SK-N-SH (cell line): ENCODE results near the gene AK2. TPM values are rescaled to one million over a fixed set of nuclear protein-coding genes. Genes with fewer than 3 reads are reported as not detected.

Experiments used
- CTCF ChIA-PET: fragments of 300-600, 350-600 bp; formaldehyde crosslinking; extraction: SDS; loops from one replicate; lab custom pipeline; 2021; lab: Yijun Ruan, JAX
- POLR2A ChIA-PET: fragments of 350-600 bp; sonication (Branson Sonifier 250); formaldehyde crosslinking; extraction: SDS; loops from one replicate; lab custom pipeline; 2020; ENCODE audit warnings: antibody characterized with exemption, inconsistent platforms; lab: Yijun Ruan, JAX
- DNase-seq: peaks from one replicate; pipeline ENCODE4 v3.0.0; 2012
- H2AFZ ChIP-seq: fragments of 200-600 bp; sonication (generic); 2 replicates; pipeline ENCODE4 v1.8.1; 2016; ENCODE audit warnings: antibody characterized with exemption, mild to moderate bottlenecking, low read depth
- H3F3A ChIP-seq: fragments of 200-600 bp; sonication (generic); replicated peaks from 2 replicates; pipeline ENCODE3; 2016; ENCODE audit warnings: antibody characterized with exemption, mild to moderate bottlenecking; ENCODE audit not compliant: insufficient read depth
- H3K27ac ChIP-seq, 2 experiments: fragments of 200-500 bp in 1 of 2; fragments of 200-600 bp in 1 of 2; sonication (Bioruptor generic) in 1 of 2; sonication (generic), shearing (Covaris generic) in 1 of 2; 2 replicates each; pipeline versions ENCODE4 v1.5.1 to v1.6.1; 2014 to 2016; ENCODE audit warnings: low read depth in 2 of 2, inconsistent platforms in 1 of 2, low read length in 1 of 2, mild to moderate bottlenecking in 1 of 2, mixed read lengths in 1 of 2
- H3K27me3 ChIP-seq: fragments of 200-600 bp; sonication (generic), shearing (Covaris generic); 2 replicates; pipeline ENCODE4 v1.6.1; 2016; ENCODE audit warnings: mixed run types; ENCODE audit not compliant: insufficient read depth
- H3K36me3 ChIP-seq, 2 experiments: fragments of 200-500 bp in 1 of 2; fragments of 200-600 bp in 1 of 2; sonication (Bioruptor generic) in 1 of 2; sonication (generic) in 1 of 2; replicated peaks in 1 of 2; 2 replicates each; pipeline versions ENCODE3 to v1.5.1; 2014 to 2016; ENCODE audit warnings: low read length in 1 of 2, mild to moderate bottlenecking in 1 of 2; ENCODE audit not compliant: insufficient read depth in 2 of 2, control insufficient read depth in 1 of 2
- H3K4me1 ChIP-seq, 2 experiments: fragments of 200-500 bp in 1 of 2; fragments of 200-600 bp in 1 of 2; sonication (Bioruptor generic) in 1 of 2; sonication (generic), shearing (Covaris generic) in 1 of 2; 2 replicates each; pipeline versions ENCODE4 v1.5.1 to v1.6.1; 2014 to 2016; ENCODE audit warnings: low read depth in 1 of 2, low read length in 1 of 2, mixed run types in 1 of 2; ENCODE audit not compliant: insufficient read depth in 2 of 2, control insufficient read depth in 1 of 2
- H3K4me2 ChIP-seq: fragments of 200-600 bp; sonication (generic), shearing (Covaris generic); 2 replicates; pipeline ENCODE4 v1.6.1; 2017; ENCODE audit warnings: mixed run types
- H3K4me3 ChIP-seq, 2 experiments: fragments of 200-500 bp in 1 of 2; fragments of 200-600 bp in 1 of 2; sonication (Bioruptor generic) in 1 of 2; sonication (generic), shearing (Covaris generic) in 1 of 2; 2 replicates each; pipeline versions ENCODE4 v1.5.1 to v1.8.1; 2014 to 2016; ENCODE audit warnings: low read depth in 2 of 2, inconsistent platforms in 1 of 2, low read length in 1 of 2, mild to moderate bottlenecking in 1 of 2, mixed read lengths in 1 of 2, moderate library complexity in 1 of 2
- H3K79me2 ChIP-seq: fragments of 200-600 bp; sonication (generic); 2 replicates; pipeline ENCODE4 v1.8.1; 2017; ENCODE audit warnings: mild to moderate bottlenecking; ENCODE audit not compliant: insufficient read depth
- H3K9ac ChIP-seq: fragments of 200-600 bp; sonication (generic); 2 replicates; pipeline ENCODE4 v1.6.1; 2017; ENCODE audit warnings: mixed run types
- H3K9me2 ChIP-seq: fragments of 200-600 bp; sonication (generic); 2 replicates; pipeline ENCODE4 v1.6.1; 2017; ENCODE audit warnings: mixed run types
- H3K9me3 ChIP-seq: fragments of 200-600 bp; sonication (generic); 2 replicates; pipeline ENCODE4 v1.6.1; 2017; ENCODE audit warnings: mixed run types, mild to moderate bottlenecking, moderate library complexity
- H4K20me1 ChIP-seq: fragments of 200-600 bp; sonication (generic); 2 replicates; pipeline ENCODE4 v1.6.1; 2017; ENCODE audit warnings: mild to moderate bottlenecking, mixed run types; ENCODE audit not compliant: insufficient read depth
- CHD2 ChIP-seq: fragments of 150-350 bp; IDR thresholded peaks from 2 replicates; pipeline ENCODE4 v1.6.1; 2018; ENCODE audit warnings: low read length; ENCODE audit not compliant: partially characterized antibody
- ELF1 ChIP-seq: IDR thresholded peaks from 2 replicates; pipeline ENCODE4 v1.4.0; 2012
- FOSL2 ChIP-seq: IDR thresholded peaks from 2 replicates; pipeline ENCODE4 v1.4.0; 2012; ENCODE audit warnings: low read depth, mild to moderate bottlenecking, moderate library complexity, borderline replicate concordance
- FOXJ3 ChIP-seq: sonication (generic); formaldehyde crosslinking; IDR thresholded peaks from 2 replicates; pipeline ENCODE4 v1.5.1; 2020; ENCODE audit warnings: mild to moderate bottlenecking, missing genetic modification reagents
- GABPA ChIP-seq: IDR thresholded peaks from 2 replicates; pipeline ENCODE4 v1.4.0; 2012; ENCODE audit warnings: low read depth, mild to moderate bottlenecking
- JUND ChIP-seq: IDR thresholded peaks from 2 replicates; pipeline ENCODE4 v1.4.0; 2012
- MXI1 ChIP-seq: IDR thresholded peaks from 2 replicates; pipeline ENCODE4 v1.6.1; 2012; ENCODE audit warnings: mild to moderate bottlenecking, low read depth, low read length, improper control_type of control experiment
- NFIC ChIP-seq: IDR thresholded peaks from 2 replicates; pipeline ENCODE4 v1.4.0; 2012; ENCODE audit warnings: borderline replicate concordance
- POLR2AphosphoS5 ChIP-seq: IDR thresholded peaks from 2 replicates; pipeline ENCODE4 v1.6.1; 2012; ENCODE audit warnings: low read depth, low read length
- RAD21 ChIP-seq: IDR thresholded peaks from 2 replicates; pipeline ENCODE4 v1.6.1; 2012; ENCODE audit warnings: mild to moderate bottlenecking, low read length
- RCOR1 ChIP-seq: fragments of 150-350 bp; IDR thresholded peaks from 2 replicates; pipeline ENCODE4 v1.6.1; 2017; ENCODE audit warnings: antibody characterized with exemption, low read length
- SMC3 ChIP-seq: IDR thresholded peaks from 2 replicates; pipeline ENCODE4 v1.6.1; 2012; ENCODE audit warnings: low read depth, low read length, improper control_type of control experiment
- WGBS: methylation state at CpG from one replicate; pipeline ENCODE4 v1.1.6; 2017; ENCODE audit warnings: low lambda C conversion rate; 5-methylcytosine and 5-hydroxymethylcytosine counted together
- polyA plus RNA-seq, 3 experiments: library from polyadenylated mRNA; depleted of rRNA; stranded (reverse); fragments of >200 nt; gene quantifications; 2 replicates each; pipeline ENCODE4 v1.2.3, GENCODE V29; 2012
- TF ChIP-seq, protein P1 (sequence below): fragments of 200-600 bp; sonication (generic); IDR thresholded peaks from 2 replicates; pipeline ENCODE4 v1.6.1; 2017; ENCODE audit warnings: antibody characterized with exemption, mild to moderate bottlenecking, moderate library complexity
- TF ChIP-seq, protein P2 (sequence below): IDR thresholded peaks from 2 replicates; pipeline ENCODE4; 2012
- TF ChIP-seq, protein P3 (sequence below): IDR thresholded peaks from 2 replicates; pipeline ENCODE4 v1.4.0; 2012; ENCODE audit warnings: low read depth, borderline replicate concordance
- TF ChIP-seq, protein P4 (sequence below): IDR thresholded peaks from 2 replicates; pipeline ENCODE4 v1.6.1; 2012; ENCODE audit warnings: mild to moderate bottlenecking, low read depth, low read length, moderate library complexity

The AK2 gene
- polyA plus RNA-seq, 1 of the 3 experiments (the other 2 are of a cell fraction) = 191 TPM

DNA sequence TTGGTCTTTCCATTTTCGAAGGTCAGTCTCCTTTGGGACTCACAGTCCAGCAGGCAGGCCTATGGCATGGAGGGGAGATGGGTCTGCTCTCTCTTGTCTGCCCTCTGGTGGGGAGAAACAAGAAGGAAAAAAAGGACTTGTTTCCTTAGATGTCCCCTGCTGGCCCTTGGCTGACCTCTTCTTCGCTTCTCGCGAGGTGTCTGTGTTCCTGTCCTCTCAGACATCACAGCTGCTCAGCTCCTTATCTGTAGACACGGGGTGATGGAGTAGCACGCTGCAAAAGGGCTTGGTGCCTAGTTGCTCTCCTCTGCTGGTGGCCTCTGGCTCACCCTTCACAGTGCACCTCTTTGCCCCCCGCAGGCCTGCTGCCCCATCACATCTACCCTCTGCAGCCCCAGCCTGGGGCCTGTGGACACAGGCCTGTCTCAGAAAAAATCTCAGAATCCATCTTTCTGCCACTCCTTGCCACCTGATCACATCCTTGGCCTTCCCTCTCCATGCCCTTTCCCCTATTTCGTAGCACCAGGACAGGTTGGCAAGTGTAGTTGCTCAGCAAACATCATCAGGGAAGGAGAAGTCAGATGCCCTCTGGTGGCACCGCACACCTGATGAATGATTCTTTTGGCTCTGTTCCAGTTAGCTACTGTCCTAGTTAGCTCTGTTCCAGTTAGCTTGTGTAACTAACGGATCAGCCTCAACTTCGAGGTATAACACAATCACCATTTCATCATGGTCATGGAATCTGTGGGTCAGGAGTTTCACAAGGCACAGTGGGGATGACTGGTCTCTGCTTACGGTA, 18.7 kb upstream of the AK2 start (continued):
- peak; percentile 81 for TF ChIP-seq RAD21
- TF ChIP-seq, protein P1, sequence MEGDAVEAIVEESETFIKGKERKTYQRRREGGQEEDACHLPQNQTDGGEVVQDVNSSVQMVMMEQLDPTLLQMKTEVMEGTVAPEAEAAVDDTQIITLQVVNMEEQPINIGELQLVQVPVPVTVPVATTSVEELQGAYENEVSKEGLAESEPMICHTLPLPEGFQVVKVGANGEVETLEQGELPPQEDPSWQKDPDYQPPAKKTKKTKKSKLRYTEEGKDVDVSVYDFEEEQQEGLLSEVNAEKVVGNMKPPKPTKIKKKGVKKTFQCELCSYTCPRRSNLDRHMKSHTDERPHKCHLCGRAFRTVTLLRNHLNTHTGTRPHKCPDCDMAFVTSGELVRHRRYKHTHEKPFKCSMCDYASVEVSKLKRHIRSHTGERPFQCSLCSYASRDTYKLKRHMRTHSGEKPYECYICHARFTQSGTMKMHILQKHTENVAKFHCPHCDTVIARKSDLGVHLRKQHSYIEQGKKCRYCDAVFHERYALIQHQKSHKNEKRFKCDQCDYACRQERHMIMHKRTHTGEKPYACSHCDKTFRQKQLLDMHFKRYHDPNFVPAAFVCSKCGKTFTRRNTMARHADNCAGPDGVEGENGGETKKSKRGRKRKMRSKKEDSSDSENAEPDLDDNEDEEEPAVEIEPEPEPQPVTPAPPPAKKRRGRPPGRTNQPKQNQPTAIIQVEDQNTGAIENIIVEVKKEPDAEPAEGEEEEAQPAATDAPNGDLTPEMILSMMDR = peak; percentile 75
- no peak for TF ChIP-seq FOXJ3 (CRISPR knock-in tag)
- no peak for TF ChIP-seq RCOR1
- peak; percentile 97 for TF ChIP-seq CHD2
- TF ChIP-seq MXI1 = no peak
- no peak for TF ChIP-seq NFIC

DNA sequence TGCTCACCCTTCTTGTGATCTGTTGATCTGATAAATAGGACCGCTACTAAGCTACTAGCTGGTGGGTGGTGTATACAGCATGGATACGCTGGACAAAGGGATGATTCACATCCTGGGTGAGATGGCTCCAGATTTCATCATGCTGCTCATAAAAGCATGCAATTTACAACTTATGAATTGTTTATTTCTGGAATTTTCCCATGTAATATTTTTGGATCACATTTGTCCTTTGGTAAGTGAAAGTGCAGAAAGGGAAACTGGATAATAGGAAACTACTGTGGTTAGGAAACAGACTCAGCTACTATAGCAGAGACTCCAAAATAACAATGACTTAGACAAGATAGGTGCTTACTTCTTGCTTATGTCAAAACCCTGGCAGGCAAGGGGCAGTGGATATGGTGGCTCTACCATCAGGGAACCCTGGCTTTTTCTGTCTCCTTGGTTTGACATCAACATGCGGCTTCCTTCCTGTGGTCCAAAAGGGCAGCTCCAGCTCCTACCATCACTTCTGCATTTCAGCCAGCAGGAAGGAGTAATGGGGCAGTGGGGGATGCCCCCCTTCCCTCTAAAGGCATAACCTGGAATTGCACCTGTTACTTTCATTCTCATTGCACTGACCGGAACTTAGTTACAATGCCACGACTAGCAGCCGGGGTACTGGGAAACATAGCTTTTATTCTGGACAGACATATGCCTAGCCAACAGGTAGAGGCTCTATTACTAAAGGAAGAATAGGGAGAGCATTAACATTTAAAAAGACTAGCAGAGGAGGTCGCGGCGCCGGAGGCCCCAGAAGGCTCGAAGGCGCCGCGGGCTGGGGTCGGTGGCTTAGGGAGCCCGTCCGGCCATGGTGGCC, 13.8 kb upstream of the AK2 start:
- peak overlapping the region; percentile 26; the same call in 1 of the 2 replicates for H3K9ac ChIP-seq
- peak overlapping the region in 1 of 2 experiments; percentile 64; a peak in 2 of 4 replicates for H3K27ac ChIP-seq
- H3K4me3 ChIP-seq = no peak overlapping the region
- 0 out of 2 replicates have a peak, but pooled peaks have one; percentile 19 for TF ChIP-seq JUND
- TF ChIP-seq, protein P2, sequence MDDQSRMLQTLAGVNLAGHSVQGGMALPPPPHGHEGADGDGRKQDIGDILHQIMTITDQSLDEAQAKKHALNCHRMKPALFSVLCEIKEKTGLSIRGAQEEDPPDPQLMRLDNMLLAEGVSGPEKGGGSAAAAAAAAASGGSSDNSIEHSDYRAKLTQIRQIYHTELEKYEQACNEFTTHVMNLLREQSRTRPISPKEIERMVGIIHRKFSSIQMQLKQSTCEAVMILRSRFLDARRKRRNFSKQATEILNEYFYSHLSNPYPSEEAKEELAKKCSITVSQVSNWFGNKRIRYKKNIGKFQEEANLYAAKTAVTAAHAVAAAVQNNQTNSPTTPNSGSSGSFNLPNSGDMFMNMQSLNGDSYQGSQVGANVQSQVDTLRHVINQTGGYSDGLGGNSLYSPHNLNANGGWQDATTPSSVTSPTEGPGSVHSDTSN = 0 out of 2 replicates have a peak, but pooled peaks have one; percentile 11
- TF ChIP-seq ELF1 = no peak
- TF ChIP-seq, protein P3, sequence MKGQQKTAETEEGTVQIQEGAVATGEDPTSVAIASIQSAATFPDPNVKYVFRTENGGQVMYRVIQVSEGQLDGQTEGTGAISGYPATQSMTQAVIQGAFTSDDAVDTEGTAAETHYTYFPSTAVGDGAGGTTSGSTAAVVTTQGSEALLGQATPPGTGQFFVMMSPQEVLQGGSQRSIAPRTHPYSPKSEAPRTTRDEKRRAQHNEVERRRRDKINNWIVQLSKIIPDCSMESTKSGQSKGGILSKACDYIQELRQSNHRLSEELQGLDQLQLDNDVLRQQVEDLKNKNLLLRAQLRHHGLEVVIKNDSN = no peak
- no peak for TF ChIP-seq POLR2AphosphoS5
- TF ChIP-seq SMC3 = no peak
- TF ChIP-seq GABPA = no peak
- TF ChIP-seq, protein P4, sequence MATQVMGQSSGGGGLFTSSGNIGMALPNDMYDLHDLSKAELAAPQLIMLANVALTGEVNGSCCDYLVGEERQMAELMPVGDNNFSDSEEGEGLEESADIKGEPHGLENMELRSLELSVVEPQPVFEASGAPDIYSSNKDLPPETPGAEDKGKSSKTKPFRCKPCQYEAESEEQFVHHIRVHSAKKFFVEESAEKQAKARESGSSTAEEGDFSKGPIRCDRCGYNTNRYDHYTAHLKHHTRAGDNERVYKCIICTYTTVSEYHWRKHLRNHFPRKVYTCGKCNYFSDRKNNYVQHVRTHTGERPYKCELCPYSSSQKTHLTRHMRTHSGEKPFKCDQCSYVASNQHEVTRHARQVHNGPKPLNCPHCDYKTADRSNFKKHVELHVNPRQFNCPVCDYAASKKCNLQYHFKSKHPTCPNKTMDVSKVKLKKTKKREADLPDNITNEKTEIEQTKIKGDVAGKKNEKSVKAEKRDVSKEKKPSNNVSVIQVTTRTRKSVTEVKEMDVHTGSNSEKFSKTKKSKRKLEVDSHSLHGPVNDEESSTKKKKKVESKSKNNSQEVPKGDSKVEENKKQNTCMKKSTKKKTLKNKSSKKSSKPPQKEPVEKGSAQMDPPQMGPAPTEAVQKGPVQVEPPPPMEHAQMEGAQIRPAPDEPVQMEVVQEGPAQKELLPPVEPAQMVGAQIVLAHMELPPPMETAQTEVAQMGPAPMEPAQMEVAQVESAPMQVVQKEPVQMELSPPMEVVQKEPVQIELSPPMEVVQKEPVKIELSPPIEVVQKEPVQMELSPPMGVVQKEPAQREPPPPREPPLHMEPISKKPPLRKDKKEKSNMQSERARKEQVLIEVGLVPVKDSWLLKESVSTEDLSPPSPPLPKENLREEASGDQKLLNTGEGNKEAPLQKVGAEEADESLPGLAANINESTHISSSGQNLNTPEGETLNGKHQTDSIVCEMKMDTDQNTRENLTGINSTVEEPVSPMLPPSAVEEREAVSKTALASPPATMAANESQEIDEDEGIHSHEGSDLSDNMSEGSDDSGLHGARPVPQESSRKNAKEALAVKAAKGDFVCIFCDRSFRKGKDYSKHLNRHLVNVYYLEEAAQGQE = no peak
- no peak for TF ChIP-seq MXI1
- TF ChIP-seq FOSL2 = peak; percentile 67
- no peaks in the 10 kb centered on the region for H3K27me3 ChIP-seq
- ChIA-PET POLR2A (no interaction called here), CTCF (interaction anchor here (1.1 to 1.4 kb wide), 2 partner anchors 36 to 116 kb away, joined by 3 to 5 read pairs; no protein-coding TSS in a partner anchor)
- peaks cover 5 to 13% of the 10 kb centered on the region in 2 experiments; a peak in 2 of 4 replicates for H3K4me1 ChIP-seq
- H3K9me3 ChIP-seq = no peaks in the 10 kb centered on the region
- peaks cover 7% of the 10 kb centered on the region for H3F3A ChIP-seq
- no peaks in the 10 kb centered on the region for H4K20me1 ChIP-seq
- H3K36me3 ChIP-seq = no peaks in the 10 kb centered on the region
- no peaks in the 10 kb centered on the region for H3K9me2 ChIP-seq
- peak overlapping the region; percentile 31 for H3K4me2 ChIP-seq
- H3K79me2 ChIP-seq = no peaks in the 10 kb centered on the region
- no peak for DNase-seq
- no peak overlapping the region for H2AFZ ChIP-seq
- WGBS = 81% methylated on average over 15 of the region's 17 CpGs
